SJCRH30 (cell line): ENCODE results near the gene ARHGDIG. TPM values are rescaled to one million over a fixed set of nuclear protein-coding genes. Genes with fewer than 3 reads are reported as not detected.
"Not testable (repeated sequence)": the region's sequence is repeated elsewhere in the genome, so short reads cannot be mapped to it uniquely, and the experiment has no call there.

Source experiments
- DNase-seq, 2 experiments: peaks; one replicate each; pipeline ENCODE4 v3.0.0-alpha.2; 2015 to 2020
- H3K27ac ChIP-seq: fragments of 250-450 bp; sonication (Bioruptor Pico); 2 replicates; pipeline ENCODE4 v1.5.1; 2020; ENCODE audit warnings: mild to moderate bottlenecking, moderate library complexity
- H3K27me3 ChIP-seq: fragments of 250-450 bp; sonication (Bioruptor Pico); 2 replicates; pipeline ENCODE4 v1.5.1; 2020; ENCODE audit warnings: mild to moderate bottlenecking, moderate library complexity
- H3K36me3 ChIP-seq: fragments of 250-450 bp; sonication (Bioruptor Pico); 2 replicates; pipeline ENCODE4 v1.5.1; 2020; ENCODE audit warnings: mild to moderate bottlenecking, moderate library complexity
- H3K4me1 ChIP-seq: fragments of 250-450 bp; sonication (Bioruptor Pico); 2 replicates; pipeline ENCODE4 v1.5.1; 2020; ENCODE audit warnings: mild to moderate bottlenecking, moderate library complexity
- H3K4me3 ChIP-seq: fragments of 250-450 bp; sonication (Bioruptor Pico); 2 replicates; pipeline ENCODE4 v1.5.1; 2020; ENCODE audit warnings: mild to moderate bottlenecking, moderate library complexity
- H3K9me3 ChIP-seq: fragments of 250-450 bp; sonication (Bioruptor Pico); replicated peaks from 2 replicates; pipeline ENCODE4 v1.5.1; 2020; ENCODE audit warnings: mild to moderate bottlenecking, moderate library complexity
- total RNA-seq: library from RNA; depleted of rRNA; stranded (reverse); fragments of >200 nt; shearing (Covaris generic); gene quantifications from 2 replicates; pipeline ENCODE4 v1.2.3, GENCODE V29; 2014

Gene ARHGDIG
- total RNA-seq, 1 experiment from 2014 or later = not detected

- Histone ChIP-seq H3K36me3 (no peaks in the 10 kb centered on the region; the same call in 1 of the 2 replicates), H3K27me3 (no peaks in the 10 kb centered on the region), H3K27ac (no peak overlapping the region), H3K4me1 (no peaks in the 10 kb centered on the region), H3K4me3 (no peak overlapping the region), H3K9me3 (no peaks in the 10 kb centered on the region)
- DNase-seq = no peak
These were observed 21.2 kb upstream of the ARHGDIG start for GRCh38 chr16:259226-259625.

- no peaks in the 10 kb centered on the region for H3K4me1 ChIP-seq
- no peaks in the 10 kb centered on the region; the same call in 1 of the 2 replicates for H3K36me3 ChIP-seq
- H3K9me3 ChIP-seq = no peaks in the 10 kb centered on the region
- H3K27ac ChIP-seq = no peak overlapping the region
- no peak overlapping the region for H3K4me3 ChIP-seq
- DNase-seq = no peak
- no peaks in the 10 kb centered on the region for H3K27me3 ChIP-seq
These were observed 20.6 kb upstream of the ARHGDIG start for GRCh38 chr16:259814-260253.

GRCh38 chr16:260326-260725, 20.1 kb upstream of the ARHGDIG start:
- no peak for DNase-seq
- Histone ChIP-seq H3K4me3 (no peak overlapping the region), H3K4me1 (peaks cover 1% of the 10 kb centered on the region; the same call in 1 of the 2 replicates), H3K36me3 (no peaks in the 10 kb centered on the region; the same call in 1 of the 2 replicates), H3K27ac (no peak overlapping the region), H3K9me3 (no peaks in the 10 kb centered on the region), H3K27me3 (no peaks in the 10 kb centered on the region)

- H3K4me3 ChIP-seq = no peak overlapping the region
- H3K27me3 ChIP-seq = no peaks in the 10 kb centered on the region
- peaks cover 9% of the 10 kb centered on the region; the same call in 1 of the 2 replicates for H3K4me1 ChIP-seq
- H3K27ac ChIP-seq = no peak overlapping the region
- H3K9me3 ChIP-seq = no peaks in the 10 kb centered on the region
- H3K36me3 ChIP-seq = no peaks in the 10 kb centered on the region; the same call in 1 of the 2 replicates
- no peak for DNase-seq
These were observed 19.2 kb upstream of the ARHGDIG start for GRCh38 chr16:261031-261691.

- Histone ChIP-seq H3K9me3 (no peaks in the 10 kb centered on the region), H3K27me3 (no peaks in the 10 kb centered on the region), H3K4me1 (peaks cover 12% of the 10 kb centered on the region; the same call in 1 of the 2 replicates), H3K36me3 (no peaks in the 10 kb centered on the region), H3K27ac (no peak overlapping the region), H3K4me3 (no peak overlapping the region)
- DNase-seq = no peak
These were observed 18.2 kb upstream of the ARHGDIG start for GRCh38 chr16:262121-262745.

GRCh38 chr16:263182-263774, 17.1 kb upstream of the ARHGDIG start:
- no peaks in the 10 kb centered on the region for H3K36me3 ChIP-seq
- no peaks in the 10 kb centered on the region for H3K27me3 ChIP-seq
- H3K4me1 ChIP-seq = peaks cover 12% of the 10 kb centered on the region; the same call in 1 of the 2 replicates
- no peak overlapping the region for H3K4me3 ChIP-seq
- no peaks in the 10 kb centered on the region for H3K9me3 ChIP-seq
- no peak for DNase-seq
- H3K27ac ChIP-seq = no peak overlapping the region

GRCh38 chr16:263944-264343, 16.4 kb upstream of the ARHGDIG start:
- no peaks in the 10 kb centered on the region for H3K9me3 ChIP-seq
- no peaks in the 10 kb centered on the region for H3K36me3 ChIP-seq
- no peak overlapping the region for H3K27ac ChIP-seq
- no peak for DNase-seq
- H3K4me3 ChIP-seq = no peak overlapping the region
- H3K4me1 ChIP-seq = peaks cover 12% of the 10 kb centered on the region; the same call in 1 of the 2 replicates
- no peaks in the 10 kb centered on the region for H3K27me3 ChIP-seq

GRCh38 chr16:264440-264951, 15.9 kb upstream of the ARHGDIG start:
- Histone ChIP-seq H3K4me3 (no peak overlapping the region), H3K27me3 (no peaks in the 10 kb centered on the region), H3K36me3 (no peaks in the 10 kb centered on the region), H3K9me3 (no peaks in the 10 kb centered on the region), H3K27ac (no peak overlapping the region), H3K4me1 (peaks cover 12% of the 10 kb centered on the region; the same call in 1 of the 2 replicates)
- no peak for DNase-seq

GRCh38 chr16:265002-265529, 15.3 kb upstream of the ARHGDIG start:
- no peak for DNase-seq
- Histone ChIP-seq H3K4me3 (no peak overlapping the region), H3K4me1 (peaks cover 12% of the 10 kb centered on the region; the same call in 1 of the 2 replicates), H3K27me3 (no peaks in the 10 kb centered on the region), H3K36me3 (no peaks in the 10 kb centered on the region), H3K9me3 (no peaks in the 10 kb centered on the region), H3K27ac (no peak overlapping the region)

GRCh38 chr16:265711-266110, 14.7 kb upstream of the ARHGDIG start:
- Histone ChIP-seq H3K4me1 (peaks cover 12% of the 10 kb centered on the region; the same call in 1 of the 2 replicates), H3K27me3 (no peaks in the 10 kb centered on the region), H3K27ac (no peak overlapping the region), H3K4me3 (no peak overlapping the region), H3K9me3 (no peaks in the 10 kb centered on the region), H3K36me3 (no peaks in the 10 kb centered on the region)
- DNase-seq = peak; percentile 37 to 49

GRCh38 chr16:266258-267164, 13.9 kb upstream of the ARHGDIG start:
- Histone ChIP-seq H3K9me3 (no peaks in the 10 kb centered on the region), H3K27ac (no peak overlapping the region), H3K36me3 (no peaks in the 10 kb centered on the region), H3K4me1 (peaks cover 12% of the 10 kb centered on the region; the same call in 1 of the 2 replicates), H3K4me3 (no peak overlapping the region), H3K27me3 (no peaks in the 10 kb centered on the region)
- no peak for DNase-seq

- H3K9me3 ChIP-seq, H3K36me3 ChIP-seq, H3K4me3 ChIP-seq, H3K27ac ChIP-seq, DNase-seq, H3K27me3 ChIP-seq: not testable (repeated sequence)
- peaks cover 12% of the 10 kb centered on the region; the same call in 1 of the 2 replicates for H3K4me1 ChIP-seq
These were observed 12.8 kb upstream of the ARHGDIG start for GRCh38 chr16:267562-267961.

- H3K27me3 ChIP-seq = no peaks in the 10 kb centered on the region
- DNase-seq = no peak
These were observed 12.0 kb upstream of the ARHGDIG start for GRCh38 chr16:268141-269053.

More at GRCh38 chr16:268141-269053, 12.0 kb upstream of the ARHGDIG start:
- Histone ChIP-seq H3K9me3 (no peaks in the 10 kb centered on the region), H3K36me3 (no peaks in the 10 kb centered on the region), H3K4me3 (no peak overlapping the region), H3K27ac (no peak overlapping the region), H3K4me1 (peaks cover 12% of the 10 kb centered on the region)
